Measurements from ENCODE around the gene FN3KRP. TPM values are rescaled to one million over a fixed set of nuclear protein-coding genes. Genes with fewer than 3 reads are reported as not detected.

Gene FN3KRP
- total and polyA plus RNA-seq, 2 of the 13 experiments (the other 11 are each of a cell fraction or from before 2014, with no cell fraction given), result 22.4 to 28.2 TPM

DNA sequence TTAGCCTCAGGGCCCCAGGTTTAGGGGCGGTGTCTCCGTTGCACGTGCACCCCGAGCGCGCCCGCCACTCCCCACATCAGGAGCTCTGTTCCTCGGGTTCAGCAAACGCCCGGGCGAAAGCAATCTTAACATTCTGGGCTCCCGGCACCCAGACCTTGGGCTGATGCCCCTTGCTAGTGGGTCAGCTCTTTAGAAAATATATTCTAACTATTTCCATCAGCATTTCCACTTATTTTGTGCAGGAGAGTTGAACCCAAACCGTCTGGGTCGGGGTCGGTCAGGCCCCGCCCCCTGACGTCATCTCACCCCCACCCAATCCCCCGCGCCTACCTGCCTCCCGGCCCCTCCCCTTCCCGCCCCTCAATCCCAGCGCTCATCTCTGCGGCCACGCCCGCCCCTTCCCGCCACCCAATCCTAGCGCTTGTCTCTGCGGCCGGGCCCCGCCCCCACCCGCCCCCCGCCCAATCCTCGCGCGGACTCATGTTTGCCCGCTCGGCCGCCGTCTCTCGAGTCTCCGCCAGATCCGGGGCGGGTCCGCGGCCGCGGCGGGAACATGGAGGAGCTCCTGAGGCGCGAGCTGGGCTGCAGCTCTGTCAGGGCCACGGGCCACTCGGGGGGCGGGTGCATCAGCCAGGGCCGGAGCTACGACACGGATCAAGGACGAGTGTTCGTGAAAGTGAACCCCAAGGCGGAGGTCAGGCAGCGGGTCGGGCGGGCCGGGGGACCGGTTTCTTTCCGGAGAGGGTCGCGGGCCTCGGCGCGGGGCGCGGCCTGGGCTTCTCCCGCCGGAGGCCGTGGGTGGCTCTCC is at the start of gene FN3KRP (continued):
- TF ChIP-seq, protein P1, sequence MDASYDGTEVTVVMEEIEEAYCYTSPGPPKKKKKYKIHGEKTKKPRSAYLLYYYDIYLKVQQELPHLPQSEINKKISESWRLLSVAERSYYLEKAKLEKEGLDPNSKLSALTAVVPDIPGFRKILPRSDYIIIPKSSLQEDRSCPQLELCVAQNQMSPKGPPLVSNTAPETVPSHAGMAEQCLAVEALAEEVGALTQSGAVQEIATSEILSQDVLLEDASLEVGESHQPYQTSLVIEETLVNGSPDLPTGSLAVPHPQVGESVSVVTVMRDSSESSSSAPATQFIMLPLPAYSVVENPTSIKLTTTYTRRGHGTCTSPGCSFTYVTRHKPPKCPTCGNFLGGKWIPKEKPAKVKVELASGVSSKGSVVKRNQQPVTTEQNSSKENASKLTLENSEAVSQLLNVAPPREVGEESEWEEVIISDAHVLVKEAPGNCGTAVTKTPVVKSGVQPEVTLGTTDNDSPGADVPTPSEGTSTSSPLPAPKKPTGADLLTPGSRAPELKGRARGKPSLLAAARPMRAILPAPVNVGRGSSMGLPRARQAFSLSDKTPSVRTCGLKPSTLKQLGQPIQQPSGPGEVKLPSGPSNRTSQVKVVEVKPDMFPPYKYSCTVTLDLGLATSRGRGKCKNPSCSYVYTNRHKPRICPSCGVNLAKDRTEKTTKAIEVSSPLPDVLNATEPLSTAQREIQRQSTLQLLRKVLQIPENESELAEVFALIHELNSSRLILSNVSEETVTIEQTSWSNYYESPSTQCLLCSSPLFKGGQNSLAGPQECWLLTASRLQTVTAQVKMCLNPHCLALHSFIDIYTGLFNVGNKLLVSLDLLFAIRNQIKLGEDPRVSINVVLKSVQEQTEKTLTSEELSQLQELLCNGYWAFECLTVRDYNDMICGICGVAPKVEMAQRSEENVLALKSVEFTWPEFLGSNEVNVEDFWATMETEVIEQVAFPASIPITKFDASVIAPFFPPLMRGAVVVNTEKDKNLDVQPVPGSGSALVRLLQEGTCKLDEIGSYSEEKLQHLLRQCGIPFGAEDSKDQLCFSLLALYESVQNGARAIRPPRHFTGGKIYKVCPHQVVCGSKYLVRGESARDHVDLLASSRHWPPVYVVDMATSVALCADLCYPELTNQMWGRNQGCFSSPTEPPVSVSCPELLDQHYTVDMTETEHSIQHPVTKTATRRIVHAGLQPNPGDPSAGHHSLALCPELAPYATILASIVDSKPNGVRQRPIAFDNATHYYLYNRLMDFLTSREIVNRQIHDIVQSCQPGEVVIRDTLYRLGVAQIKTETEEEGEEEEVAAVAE (CRISPR knock-in tag; IDR thresholded peaks at IDR 0.05; ENCODE audit: borderline replicate concordance), result 0 out of 2 replicates have a peak, but pooled peaks have one; percentile 12
- TF ChIP-seq ELK4 (CRISPR knock-in tag; IDR thresholded peaks at IDR 0.05; ENCODE audit: borderline replicate concordance) (no peak), ZNF44 (CRISPR knock-in tag; IDR thresholded peaks at IDR 0.05) (no peak; the same call in 1 of the 2 replicates), ZNF713 (CRISPR knock-in tag; IDR thresholded peaks at IDR 0.05) (no peak), SUZ12 (IDR thresholded peaks at IDR 0.05; ENCODE audit: low read depth, low read length) (no peak), DPF2 (CRISPR knock-in tag; IDR thresholded peaks at IDR 0.05; ENCODE audit: borderline replicate concordance, low read depth) (no peak), DMAP1 (CRISPR knock-in tag; IDR thresholded peaks at IDR 0.05) (peak; percentile 46; the same call in 1 of the 2 replicates), ZBTB34 (CRISPR knock-in tag; IDR thresholded peaks at IDR 0.05) (no peak), ADNP (CRISPR knock-in tag; IDR thresholded peaks at IDR 0.05) (no peak), SRSF9 (IDR thresholded peaks at IDR 0.05; ENCODE audit: borderline replicate concordance, insufficient read depth, low read depth, low read length, poor library complexity, severe bottlenecking) (no peak), KDM5B (CRISPR knock-in tag; IDR thresholded peaks at IDR 0.05; ENCODE audit: borderline replicate concordance) (0 out of 2 replicates have a peak, but pooled peaks have one; percentile 32)
- TF ChIP-seq, protein P2, sequence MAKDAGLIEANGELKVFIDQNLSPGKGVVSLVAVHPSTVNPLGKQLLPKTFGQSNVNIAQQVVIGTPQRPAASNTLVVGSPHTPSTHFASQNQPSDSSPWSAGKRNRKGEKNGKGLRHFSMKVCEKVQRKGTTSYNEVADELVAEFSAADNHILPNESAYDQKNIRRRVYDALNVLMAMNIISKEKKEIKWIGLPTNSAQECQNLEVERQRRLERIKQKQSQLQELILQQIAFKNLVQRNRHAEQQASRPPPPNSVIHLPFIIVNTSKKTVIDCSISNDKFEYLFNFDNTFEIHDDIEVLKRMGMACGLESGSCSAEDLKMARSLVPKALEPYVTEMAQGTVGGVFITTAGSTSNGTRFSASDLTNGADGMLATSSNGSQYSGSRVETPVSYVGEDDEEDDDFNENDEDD (CRISPR knock-in tag; IDR thresholded peaks at IDR 0.05; ENCODE audit: borderline replicate concordance), result peak; percentile 90
